Stimulated activated memory B cell treated with anti-CD40 and anti-IgM and Interleukin-4, amounts not matched to agents 10 μg/mL and 1 μg/mL and 100 μg/mL, for 72 hours (primary cell): Measurements from ENCODE around the gene ANKIB1.
"Not testable (repeated sequence)": the region's sequence is repeated elsewhere in the genome, so short reads cannot be mapped to it uniquely, and the experiment has no call there.

ENCODE experiments used
- ATAC-seq: fragments of 150-1000 bp; cut with Tn5 transposase; 2 replicates; pipeline ENCODE4 v1.10.0; 2021
- H3K27ac Mint-ChIP-seq: one replicate; pipeline ENCODE4 v1.8.0; 2022; ENCODE audit warnings: mild to moderate bottlenecking, mixed read lengths
- H3K27me3 Mint-ChIP-seq: one replicate; pipeline ENCODE4 v1.8.0; 2022; ENCODE audit warnings: mixed read lengths
- H3K36me3 Mint-ChIP-seq: one replicate; pipeline ENCODE4 v1.8.0; 2022; ENCODE audit warnings: mixed read lengths
- H3K4me1 Mint-ChIP-seq: one replicate; pipeline ENCODE4 v1.8.0; 2022; ENCODE audit warnings: mixed read lengths
- H3K4me3 Mint-ChIP-seq: one replicate; pipeline ENCODE4 v1.8.0; 2022; ENCODE audit warnings: mild to moderate bottlenecking, moderate library complexity, mixed read lengths
- H3K9me3 Mint-ChIP-seq: one replicate; pipeline ENCODE4 v1.8.0; 2022; ENCODE audit warnings: mixed read lengths

The ANKIB1 gene

DNA sequence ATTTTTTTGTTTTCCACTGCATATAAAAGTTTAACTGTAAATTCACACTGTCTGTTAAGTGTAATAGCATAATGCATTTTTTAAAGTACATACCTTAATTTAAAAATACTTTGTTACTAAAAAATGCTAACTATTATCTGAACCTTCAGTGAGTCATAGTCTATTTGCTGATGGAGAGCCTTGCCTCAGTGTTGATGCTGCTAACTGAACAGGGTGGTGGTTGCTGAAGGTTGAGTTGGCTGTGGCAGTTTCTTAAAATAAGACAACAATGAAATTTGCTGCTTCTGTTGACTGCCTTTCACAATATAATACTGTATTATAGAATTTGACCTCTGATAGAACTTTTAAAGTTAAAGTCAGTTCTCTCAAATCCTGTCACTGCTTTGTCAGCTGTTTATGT lies 129.2 kb downstream of the ANKIB1 start:
- Mint-ChIP-seq H3K27ac (no peak overlapping the region), H3K27me3 (no peaks in the 10 kb centered on the region), H3K36me3 (peaks cover 40% of the 10 kb centered on the region), H3K4me1 (no peaks in the 10 kb centered on the region), H3K9me3 (no peaks in the 10 kb centered on the region), H3K4me3 (no peak overlapping the region)
- no peak for ATAC-seq

GRCh38 chr7:92391071-92391470 lies 145.3 kb downstream of the ANKIB1 start:
- no peaks in the 10 kb centered on the region for H3K27me3 Mint-ChIP-seq
- H3K4me3 Mint-ChIP-seq = no peak overlapping the region
- no peak overlapping the region for H3K27ac Mint-ChIP-seq
- H3K4me1 Mint-ChIP-seq = no peaks in the 10 kb centered on the region
- no peaks in the 10 kb centered on the region for H3K9me3 Mint-ChIP-seq
- H3K36me3 Mint-ChIP-seq = peaks cover 34% of the 10 kb centered on the region
- no peak for ATAC-seq

GRCh38 chr7:92397542-92397941 lies 151.8 kb downstream of the ANKIB1 start:
- no peaks in the 10 kb centered on the region for H3K9me3 Mint-ChIP-seq
- H3K4me1 Mint-ChIP-seq = no peaks in the 10 kb centered on the region
- no peak for ATAC-seq
- H3K36me3 Mint-ChIP-seq = peaks cover 20% of the 10 kb centered on the region
- H3K27me3 Mint-ChIP-seq = no peaks in the 10 kb centered on the region
- H3K4me3 Mint-ChIP-seq = no peak overlapping the region
- H3K27ac Mint-ChIP-seq = no peak overlapping the region

DNA sequence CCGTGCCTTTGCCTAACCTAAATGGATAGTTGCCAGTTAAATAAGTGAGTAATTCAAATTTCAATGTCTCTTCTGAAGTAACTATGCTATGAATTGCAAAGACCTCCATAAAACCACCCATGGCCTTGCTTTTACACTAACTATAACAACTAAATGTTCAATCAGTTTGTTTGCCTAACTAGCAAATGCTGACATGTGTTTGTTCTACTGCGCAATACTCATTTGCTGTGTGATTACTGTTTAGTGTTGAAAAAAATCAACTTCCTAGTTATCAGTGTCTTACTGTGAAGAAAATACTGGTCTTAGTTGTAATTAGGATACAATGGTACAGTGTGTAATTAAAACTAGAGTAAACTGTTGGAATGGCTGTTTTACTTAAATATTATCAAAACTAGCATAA lies 154.2 kb downstream of the ANKIB1 start:
- Mint-ChIP-seq H3K36me3 (peaks cover 20% of the 10 kb centered on the region), H3K4me3 (no peak overlapping the region), H3K27ac (no peak overlapping the region), H3K27me3 (no peaks in the 10 kb centered on the region), H3K4me1 (no peaks in the 10 kb centered on the region), H3K9me3 (no peaks in the 10 kb centered on the region)
- no peak for ATAC-seq

DNA sequence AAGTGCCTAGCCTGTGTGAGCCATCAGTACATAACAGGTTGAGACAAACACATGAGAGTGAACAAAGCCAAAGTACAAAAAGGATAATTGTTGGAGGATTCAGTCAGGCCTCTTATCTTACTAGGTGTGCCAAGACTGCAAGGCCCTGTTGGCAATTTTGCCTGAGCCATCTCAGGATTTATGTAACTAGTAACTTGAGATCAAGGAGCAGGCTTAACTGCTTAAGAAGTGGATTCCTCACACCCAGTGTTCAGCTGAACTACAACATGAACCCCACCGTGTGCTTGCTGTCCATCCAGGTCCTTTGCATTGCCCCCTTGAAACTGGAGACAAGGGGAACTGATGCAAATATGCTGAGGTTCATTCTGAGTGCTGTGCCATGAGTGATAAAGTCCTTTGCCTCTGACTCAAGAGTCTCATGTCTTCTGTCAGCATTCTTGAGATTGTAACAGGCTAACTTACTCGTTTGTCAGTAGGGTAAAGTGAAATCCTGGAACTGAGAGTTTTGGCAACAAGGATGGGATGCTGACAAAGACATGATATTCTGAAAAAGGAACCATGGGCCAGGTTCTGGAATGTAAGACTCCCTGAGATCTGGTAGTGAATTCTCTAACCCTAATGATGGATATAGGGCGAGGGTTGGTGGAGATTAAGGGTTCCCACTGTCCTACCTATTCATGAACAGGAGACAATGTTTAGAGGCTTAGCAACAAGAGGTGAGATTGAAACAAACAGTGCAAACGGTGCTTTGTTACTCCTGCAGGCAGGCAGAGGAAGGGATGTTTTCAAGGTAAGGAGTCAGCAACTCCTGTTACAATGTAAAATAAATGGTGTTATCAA lies 157.4 kb downstream of the ANKIB1 start:
- Mint-ChIP-seq H3K4me3 (no peak overlapping the region), H3K9me3 (no peaks in the 10 kb centered on the region), H3K4me1 (no peaks in the 10 kb centered on the region), H3K27me3 (no peaks in the 10 kb centered on the region), H3K27ac (no peak overlapping the region), H3K36me3 (peaks cover 8% of the 10 kb centered on the region)
- ATAC-seq = no peak

GRCh38 chr7:92403760-92404074 lies 157.9 kb downstream of the ANKIB1 start:
- Mint-ChIP-seq H3K4me1 (no peaks in the 10 kb centered on the region), H3K4me3 (no peak overlapping the region), H3K27ac (no peak overlapping the region), H3K27me3 (peaks cover 5% of the 10 kb centered on the region), H3K36me3 (peaks cover 2% of the 10 kb centered on the region), H3K9me3 (no peaks in the 10 kb centered on the region)
- no peak for ATAC-seq

DNA sequence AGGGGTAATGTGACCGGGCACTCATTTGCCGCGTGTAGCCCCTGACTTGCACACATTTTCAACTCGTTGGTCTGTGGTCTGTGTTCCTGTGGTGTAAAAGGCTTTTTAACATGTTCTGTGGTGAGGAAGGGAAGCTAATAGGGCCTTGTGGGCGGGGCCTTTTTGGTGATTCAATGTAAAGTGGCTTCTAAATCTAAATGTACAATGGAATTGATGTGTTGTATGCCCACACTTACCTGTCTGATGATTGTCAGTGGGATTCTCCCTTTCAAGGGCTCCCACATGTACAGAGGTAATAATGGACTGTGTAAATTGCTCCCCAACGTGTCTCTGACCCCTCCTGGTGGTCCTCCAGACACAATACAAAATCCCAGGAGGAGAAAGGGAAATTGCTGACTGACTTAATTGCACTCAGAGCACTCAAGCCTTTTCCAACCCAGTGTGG lies 158.4 kb downstream of the ANKIB1 start:
- Mint-ChIP-seq H3K9me3 (no peaks in the 10 kb centered on the region), H3K36me3 (no peaks in the 10 kb centered on the region), H3K4me3 (no peak overlapping the region), H3K27me3 (peaks cover 10% of the 10 kb centered on the region), H3K4me1 (no peaks in the 10 kb centered on the region), H3K27ac (no peak overlapping the region)
- ATAC-seq = no peak

DNA sequence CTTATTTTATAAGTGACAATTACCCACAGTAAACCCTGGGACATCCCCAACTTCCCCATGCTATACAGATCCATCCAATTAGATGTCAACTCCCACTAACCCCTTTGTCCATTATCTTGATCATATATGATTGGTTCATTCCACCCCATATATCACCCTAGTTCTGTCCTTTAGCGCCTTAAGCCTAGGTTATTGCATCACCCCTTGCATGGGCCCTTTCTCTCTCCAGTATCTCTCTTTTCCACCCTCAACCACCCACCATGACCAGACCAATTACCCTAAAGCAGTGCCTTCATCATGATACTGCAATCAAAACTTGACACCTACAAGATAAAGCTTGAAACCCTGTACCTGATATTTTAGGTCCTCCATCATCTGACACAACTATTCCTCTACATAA lies 163.6 kb downstream of the ANKIB1 start:
- peaks cover 5% of the 10 kb centered on the region for H3K9me3 Mint-ChIP-seq
- no peak overlapping the region for H3K27ac Mint-ChIP-seq
- no peak for ATAC-seq
- H3K36me3 Mint-ChIP-seq = no peaks in the 10 kb centered on the region
- H3K4me1 Mint-ChIP-seq = no peaks in the 10 kb centered on the region
- H3K4me3 Mint-ChIP-seq = no peak overlapping the region
- H3K27me3 Mint-ChIP-seq = peaks cover 19% of the 10 kb centered on the region

- H3K9me3 Mint-ChIP-seq, ATAC-seq, H3K4me3 Mint-ChIP-seq, H3K36me3 Mint-ChIP-seq, H3K27ac Mint-ChIP-seq, H3K4me1 Mint-ChIP-seq: not testable (repeated sequence)
- peaks cover 19% of the 10 kb centered on the region for H3K27me3 Mint-ChIP-seq
Measured at GRCh38 chr7:92410162-92410561, 164.4 kb downstream of the ANKIB1 start.

GRCh38 chr7:92412745-92413144 lies 167.0 kb downstream of the ANKIB1 start:
- no peaks in the 10 kb centered on the region for H3K4me1 Mint-ChIP-seq
- H3K27ac Mint-ChIP-seq = no peak overlapping the region
- no peak overlapping the region for H3K4me3 Mint-ChIP-seq
- no peaks in the 10 kb centered on the region for H3K36me3 Mint-ChIP-seq
- H3K9me3 Mint-ChIP-seq = peaks cover 5% of the 10 kb centered on the region
- H3K27me3 Mint-ChIP-seq = peaks cover 19% of the 10 kb centered on the region
- no peak for ATAC-seq

DNA sequence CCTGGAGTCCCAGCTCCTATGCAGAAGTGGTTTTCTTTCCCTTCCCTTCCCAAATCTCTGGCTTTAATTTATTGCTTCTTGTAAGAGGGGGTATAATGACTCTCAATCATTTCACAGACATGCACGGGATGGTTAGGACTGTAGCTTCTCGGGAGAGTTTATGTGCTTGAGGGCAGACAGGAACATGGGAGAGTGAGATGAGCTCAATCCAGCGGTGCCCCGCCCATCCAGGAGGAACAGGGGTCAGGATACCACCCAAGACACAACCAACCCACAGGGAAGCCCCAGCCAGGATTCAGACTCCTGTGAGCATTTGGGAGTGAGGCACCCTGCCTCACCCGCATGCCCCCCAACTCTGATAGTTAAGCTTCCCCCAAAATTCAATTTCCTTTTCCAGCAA lies 167.8 kb downstream of the ANKIB1 start:
- no peak for ATAC-seq
- Mint-ChIP-seq H3K4me1 (no peaks in the 10 kb centered on the region), H3K36me3 (no peaks in the 10 kb centered on the region), H3K4me3 (no peak overlapping the region), H3K27me3 (peaks cover 15% of the 10 kb centered on the region), H3K27ac (no peak overlapping the region), H3K9me3 (peaks cover 5% of the 10 kb centered on the region)

- Mint-ChIP-seq H3K9me3 (no peaks in the 10 kb centered on the region), H3K36me3 (no peaks in the 10 kb centered on the region)
- no peak for ATAC-seq
Measured at GRCh38 chr7:92415225-92415624, 169.5 kb downstream of the ANKIB1 start.

DNA sequence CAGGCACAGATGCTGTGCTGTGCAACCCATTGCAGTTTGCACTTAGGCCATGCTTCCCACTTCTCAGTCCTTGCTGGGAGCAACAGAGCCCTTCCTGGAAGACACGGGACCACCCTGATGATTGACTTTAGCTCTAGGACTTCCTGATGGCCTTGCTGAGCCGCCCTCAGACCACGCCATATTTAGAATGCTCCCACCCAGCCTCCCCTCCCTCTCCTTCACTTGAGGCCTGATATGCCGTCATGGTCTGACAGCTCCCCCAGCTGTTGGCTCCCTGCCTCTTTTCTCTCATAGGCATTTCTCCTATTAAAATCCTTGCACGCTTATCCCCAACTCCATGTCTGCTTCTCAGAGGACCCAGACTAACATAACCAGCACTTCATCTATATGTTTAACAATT lies 172.1 kb downstream of the ANKIB1 start:
- H3K4me3 Mint-ChIP-seq = no peak overlapping the region
- H3K4me1 Mint-ChIP-seq = no peaks in the 10 kb centered on the region
- H3K27ac Mint-ChIP-seq = no peak overlapping the region
- no peaks in the 10 kb centered on the region for H3K36me3 Mint-ChIP-seq
- H3K9me3 Mint-ChIP-seq = no peaks in the 10 kb centered on the region
- ATAC-seq = no peak
- H3K27me3 Mint-ChIP-seq = no peaks in the 10 kb centered on the region

More at GRCh38 chr7:92415225-92415624, 169.5 kb downstream of the ANKIB1 start:
- no peak overlapping the region for H3K4me3 Mint-ChIP-seq
- no peaks in the 10 kb centered on the region for H3K4me1 Mint-ChIP-seq
- no peaks in the 10 kb centered on the region for H3K27me3 Mint-ChIP-seq
- no peak overlapping the region for H3K27ac Mint-ChIP-seq

DNA sequence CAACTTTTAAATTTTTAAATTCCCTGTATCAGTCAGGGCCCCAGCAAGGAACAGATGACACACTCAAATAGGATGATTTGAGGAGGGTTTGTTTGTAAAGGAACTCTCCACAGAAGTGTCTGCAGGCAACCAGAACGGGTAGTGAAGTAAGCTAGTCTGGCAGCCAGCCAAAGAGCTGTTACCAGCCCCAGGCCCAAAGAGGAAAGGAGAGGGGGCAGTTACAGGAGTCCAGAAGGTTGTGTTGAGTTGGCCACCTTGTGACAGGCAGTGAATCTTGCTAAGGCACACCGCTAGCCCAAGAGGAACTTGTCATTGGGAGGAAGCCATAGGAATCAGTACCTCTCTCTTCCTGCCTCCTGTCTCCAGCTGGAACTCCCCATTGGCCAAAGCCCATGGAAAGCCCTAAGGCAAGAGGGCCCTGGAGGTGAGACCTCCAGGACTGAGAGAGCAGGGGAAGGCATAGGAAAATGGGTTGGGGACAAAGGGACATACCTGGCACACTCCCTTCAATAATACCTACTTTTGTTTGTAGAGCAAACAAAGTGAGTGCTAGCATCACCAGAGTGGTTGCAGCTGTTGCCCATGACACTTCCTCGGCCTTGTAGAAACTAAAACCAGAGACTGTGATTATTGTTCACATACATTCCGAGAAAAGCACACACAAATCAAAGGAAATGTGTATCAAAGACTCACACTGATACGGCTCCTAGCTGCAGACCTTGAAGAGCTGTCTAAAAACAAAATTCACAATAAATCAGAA lies 176.1 kb downstream of the ANKIB1 start:
- no peak overlapping the region for H3K27ac Mint-ChIP-seq
- ATAC-seq = no peak
- no peaks in the 10 kb centered on the region for H3K9me3 Mint-ChIP-seq
- peaks cover 7% of the 10 kb centered on the region for H3K27me3 Mint-ChIP-seq
- peaks cover 6% of the 10 kb centered on the region for H3K4me1 Mint-ChIP-seq
- no peaks in the 10 kb centered on the region for H3K36me3 Mint-ChIP-seq
- H3K4me3 Mint-ChIP-seq = no peak overlapping the region

GRCh38 chr7:92422926-92423325 lies 177.2 kb downstream of the ANKIB1 start:
- no peak overlapping the region for H3K4me3 Mint-ChIP-seq
- H3K27ac Mint-ChIP-seq = no peak overlapping the region
- no peaks in the 10 kb centered on the region for H3K36me3 Mint-ChIP-seq
- H3K9me3 Mint-ChIP-seq = no peaks in the 10 kb centered on the region
- no peak for ATAC-seq
- peaks cover 7% of the 10 kb centered on the region for H3K27me3 Mint-ChIP-seq
- H3K4me1 Mint-ChIP-seq = peaks cover 6% of the 10 kb centered on the region

DNA sequence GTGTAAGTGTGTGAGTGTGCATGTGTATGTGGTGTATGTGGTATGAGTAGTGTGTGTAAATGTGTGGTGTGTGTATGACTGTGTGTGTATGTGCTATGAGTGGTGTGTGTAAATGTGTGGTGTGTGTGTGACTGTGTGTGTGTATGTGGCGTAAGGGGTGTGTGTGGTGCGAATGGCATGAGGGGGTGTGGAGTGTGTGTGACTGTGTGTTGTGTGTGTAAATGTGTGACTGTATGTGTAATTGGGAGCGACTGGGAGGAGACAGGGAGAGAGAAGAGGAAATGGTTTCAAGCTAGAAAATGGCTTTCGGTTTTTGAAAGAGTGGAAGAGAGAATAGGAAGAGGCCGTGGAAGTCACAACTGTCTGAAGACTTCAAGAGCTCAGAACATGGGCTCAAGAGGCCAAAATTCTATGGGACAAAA lies 177.9 kb downstream of the ANKIB1 start:
- Mint-ChIP-seq H3K9me3 (no peaks in the 10 kb centered on the region), H3K36me3 (no peaks in the 10 kb centered on the region), H3K4me1 (peaks cover 6% of the 10 kb centered on the region), H3K4me3 (peak overlapping the region; percentile 0), H3K27me3 (peaks cover 7% of the 10 kb centered on the region), H3K27ac (no peak overlapping the region)
- ATAC-seq = no peak
